HCT116 (cell line): ENCODE data around the gene CDON. TPM values are rescaled to one million over a fixed set of nuclear protein-coding genes. Genes with fewer than 3 reads are reported as not detected.
"Not testable (repeated sequence)": the region's sequence is repeated elsewhere in the genome, so short reads cannot be mapped to it uniquely, and the experiment has no call there.

Experiments
- ATAC-seq: fragments of 200-7000 bp; cut with Tn5 transposase; 2 replicates; pipeline ENCODE4 v1.9.1; 2020; ENCODE audit warnings: mild to moderate bottlenecking, moderate library complexity
- BruUV-seq: library from RNA; stranded (reverse); fragments of 400-500 nt; replicated peaks from 2 replicates; lab custom pipeline; 2021; lab: Mats Ljungman, UMichigan
- CTCF ChIA-PET: fragments of 300-600 bp; sonication (Branson Sonifier 250); formaldehyde crosslinking; loops from one replicate; lab custom pipeline; 2021; ENCODE audit warnings: antibody characterized with exemption; lab: Charles Lee
- POLR2A ChIA-PET: fragments of 300-600, 350-600 bp; sonication (Branson Sonifier 250); formaldehyde crosslinking; loops from one replicate; lab custom pipeline; 2021; ENCODE audit warnings: antibody characterized with exemption; lab: Charles Lee
- RAD21 ChIA-PET, 2 experiments: fragments of 300-600 bp; sonication (Branson Sonifier 250); formaldehyde crosslinking; loops; one replicate each; lab custom pipeline; 2023; ENCODE audit warnings: low total read pairs in 2 of 2; ENCODE audit not compliant: uncharacterized antibody in 2 of 2, unreplicated experiment in 2 of 2, low non-redundant PET in 1 of 2; lab: Charles Lee
- DNase-seq: peaks from one replicate; pipeline ENCODE4 v3.0.0-alpha.2; 2010; ENCODE audit warnings: low read depth, low spot score
- H2AFZ ChIP-seq: fragments of 200-600 bp; shearing (Covaris generic), sonication (generic); 2 replicates; pipeline ENCODE4 v1.6.1; 2017; ENCODE audit warnings: low read depth, mixed run types, mixed read lengths, antibody characterized with exemption, low read length; ENCODE audit not compliant: poor library complexity, severe bottlenecking
- H3K27ac ChIP-seq: 2 replicates; pipeline ENCODE4 v1.5.1; 2012; ENCODE audit warnings: low read depth, low read length
- H3K27me3 ChIP-seq: fragments of 200-600 bp; sonication (generic); 2 replicates; pipeline ENCODE4 v1.6.1; 2016; ENCODE audit warnings: mixed run types, low read length, mixed read lengths; ENCODE audit not compliant: insufficient read depth
- H3K36me3 ChIP-seq, 2 experiments: fragments of 200-500 bp in 1 of 2; fragments of 200-600 bp in 1 of 2; sonication (Bioruptor generic) in 1 of 2; sonication (generic) in 1 of 2; 2 replicates each; pipeline versions ENCODE4 v1.5.1 to v1.6.1; 2014 to 2016; ENCODE audit warnings: low read length in 2 of 2, inconsistent platforms in 1 of 2, mixed read lengths in 1 of 2, mixed run types in 1 of 2; ENCODE audit not compliant: insufficient read depth in 2 of 2, control insufficient read depth in 1 of 2
- H3K4me1 ChIP-seq, 2 experiments: fragments of 200-600 bp in 1 of 2; sonication (generic) in 1 of 2; 2 replicates each; pipeline versions ENCODE4 v1.5.1 to v1.6.1; 2012 to 2017; ENCODE audit warnings: low read length in 2 of 2, inconsistent platforms in 1 of 2, mild to moderate bottlenecking in 1 of 2, mixed read lengths in 1 of 2, mixed run types in 1 of 2, moderate library complexity in 1 of 2; ENCODE audit not compliant: insufficient read depth in 2 of 2, control insufficient read depth in 1 of 2
- H3K4me2 ChIP-seq: fragments of 200-600 bp; sonication (generic); 2 replicates; pipeline ENCODE4 v1.6.1; 2017; ENCODE audit warnings: mixed run types, low read length, mixed read lengths
- H3K4me3 ChIP-seq, 2 experiments: fragments of 200-600 bp in 1 of 2; sonication (generic) in 1 of 2; replicated peaks in 1 of 2; 2 replicates each; pipeline ENCODE4 v1.5.1; 2011 to 2016; ENCODE audit warnings: low read length in 2 of 2, control low read depth in 1 of 2, low read depth in 1 of 2, mild to moderate bottlenecking in 1 of 2, mixed read lengths in 1 of 2, mixed run types in 1 of 2
- H3K79me2 ChIP-seq: fragments of 200-600 bp; sonication (generic); 2 replicates; pipeline ENCODE4 v1.6.1; 2017; ENCODE audit warnings: mild to moderate bottlenecking, mixed run types, low read length, moderate library complexity, mixed read lengths; ENCODE audit not compliant: insufficient read depth
- H3K9ac ChIP-seq: fragments of 200-600 bp; sonication (generic); 2 replicates; pipeline ENCODE4 v1.6.1; 2016; ENCODE audit warnings: low read length, mixed read lengths
- H3K9me2 ChIP-seq: fragments of 200-600 bp; sonication (generic), shearing (Covaris generic); 2 replicates; pipeline ENCODE4 v1.6.1; 2017; ENCODE audit warnings: mixed run types, mild to moderate bottlenecking, moderate library complexity; ENCODE audit not compliant: insufficient read depth
- H3K9me3 ChIP-seq, 2 experiments: fragments of 200-500 bp in 1 of 2; fragments of 200-600 bp in 1 of 2; sonication (Bioruptor generic) in 1 of 2; sonication (generic) in 1 of 2; 2 replicates each; pipeline ENCODE4 v1.6.1; 2014 to 2017; ENCODE audit warnings: low read length in 2 of 2, mixed read lengths in 2 of 2, inconsistent platforms in 1 of 2, low read depth in 1 of 2, mild to moderate bottlenecking in 1 of 2, mixed run types in 1 of 2, moderate library complexity in 1 of 2; ENCODE audit not compliant: control insufficient read depth in 1 of 2, insufficient read depth in 1 of 2
- H4K20me1 ChIP-seq: fragments of 200-600 bp; sonication (generic), shearing (Covaris generic); 2 replicates; pipeline ENCODE4 v1.6.1; 2017; ENCODE audit warnings: mixed run types, mild to moderate bottlenecking, moderate library complexity; ENCODE audit not compliant: insufficient read depth
- EGR1 ChIP-seq: IDR thresholded peaks from 2 replicates; pipeline ENCODE4 v1.6.1; 2012; ENCODE audit warnings: low read depth
- POLR2A ChIP-seq: IDR thresholded peaks from 2 replicates; pipeline ENCODE4 v1.7.0; 2011; ENCODE audit warnings: borderline replicate concordance; ENCODE audit not compliant: insufficient read depth, insufficient read length; ENCODE audit errors: extremely low read depth
- POLR2AphosphoS5 ChIP-seq: IDR thresholded peaks from 2 replicates; pipeline ENCODE4 v1.6.1; 2011; ENCODE audit warnings: mild to moderate bottlenecking, low read depth, low read length, moderate library complexity
- SRF ChIP-seq: IDR thresholded peaks from 2 replicates; pipeline ENCODE4 v1.6.1; 2012; ENCODE audit warnings: low read depth
- TCF7L2 ChIP-seq: IDR thresholded peaks from 2 replicates; pipeline ENCODE4 v1.7.0; 2011; ENCODE audit warnings: borderline replicate concordance, inconsistent platforms; ENCODE audit not compliant: insufficient read depth, insufficient read length; ENCODE audit errors: extremely low read depth
- intact Hi-C: fragments of 100-400 bp; cut with micrococcal nuclease; formaldehyde crosslinking; loops from 2 replicates; pipeline ENCODE4 v1.10.0; 2022
- total RNA-seq: library from RNA; stranded (reverse); gene quantifications from one replicate; pipeline ENCODE4 v1.2.1, GENCODE V29; 2021; ENCODE audit not compliant: unreplicated experiment

CDON gene
- total RNA-seq, 1 experiment from 2014 or later: 16.9 TPM

- Histone ChIP-seq H2AFZ (no peak overlapping the region), H3K27me3 (no peaks in the 10 kb centered on the region), H4K20me1 (no peaks in the 10 kb centered on the region), H3K9me2 (no peaks in the 10 kb centered on the region), H3K4me2 (no peak overlapping the region), H3K4me1 (0 out of 4 replicates have a peak, but pooled peaks cover 3 to 6% of the 10 kb centered on the region in 2 experiments), H3K4me3 (no peak overlapping the region), H3K27ac (no peak overlapping the region), H3K36me3 (peaks cover 0 to 5% of the 10 kb centered on the region in 2 experiments; a peak in 1 of 4 replicates), H3K9me3 (no peaks in the 10 kb centered on the region), H3K9ac (no peak overlapping the region), H3K79me2 (no peaks in the 10 kb centered on the region)
- TF ChIP-seq POLR2AphosphoS5: no peak
- TF ChIP-seq SRF: no peak
- no peak for TF ChIP-seq TCF7L2
- TF ChIP-seq EGR1: no peak
- no peak for TF ChIP-seq POLR2A
- POLR2A ChIA-PET: no interaction called here
- RAD21 ChIA-PET: no interaction called here
- no peak for DNase-seq
- no TSS peak for BruUV-seq
- CTCF ChIA-PET: no interaction called here
- no peak for ATAC-seq
- intact Hi-C loops: no loop called here
Measured at GRCh38 chr11:125987066-125987641, 75.5 kb downstream of the CDON start.

- CTCF ChIA-PET, DNase-seq: not testable (repeated sequence)
Measured at GRCh38 chr11:125985956-125986355, 76.7 kb downstream of the CDON start.

More at GRCh38 chr11:125985956-125986355, 76.7 kb downstream of the CDON start:
- RAD21 ChIA-PET, H3K9me3 ChIP-seq, H3K27ac ChIP-seq, ATAC-seq, H3K9me2 ChIP-seq, POLR2A ChIA-PET, H3K79me2 ChIP-seq, H4K20me1 ChIP-seq, H3K9ac ChIP-seq, H3K36me3 ChIP-seq, H2AFZ ChIP-seq, H3K27me3 ChIP-seq, H3K4me1 ChIP-seq, H3K4me3 ChIP-seq, intact Hi-C loops, H3K4me2 ChIP-seq, BruUV-seq: not testable (repeated sequence)
